ENCODE measurements around the gene PRR29.
A peak's percentile ranks its signal among the peaks of the same experiment; 100 is the strongest.

Gene PRR29

GRCh38 chr17:64024781-64025731 lies 26.9 kb downstream of the PRR29 start:
- Histone ChIP-seq H3K9ac (ENCODE audit: low read length) (peak overlapping the region; percentile 56), H3K9me3 (ENCODE audit: insufficient read depth, low read length) (no peaks in the 10 kb centered on the region), H2AFZ (ENCODE audit: low read depth, low read length) (peak overlapping the region; percentile 97), H4K20me1 (ENCODE audit: insufficient read depth, low read length) (no peaks in the 10 kb centered on the region), H3K36me3 (replicated peaks; ENCODE audit: low read depth, low read length) (no peaks in the 10 kb centered on the region), H3K4me2 (ENCODE audit: low read length) (peak overlapping the region; percentile 98), H3K27me3 (ENCODE audit: low read depth, low read length) (no peaks in the 10 kb centered on the region), H3K4me3 (ENCODE audit: low read length) (peak overlapping the region; percentile 78), H3K4me1 (ENCODE audit: low read length) (peaks cover 34% of the 10 kb centered on the region), H3K79me2 (ENCODE audit: low read length) (no peaks in the 10 kb centered on the region), H3K27ac (ENCODE audit: low read length) (peak overlapping the region; percentile 21; the same call in 1 of the 2 replicates)
- TF ChIP-seq EZH2phosphoT487 (IDR thresholded peaks at IDR 0.05; ENCODE audit: low read depth): no peak
- TF ChIP-seq CTCF (IDR thresholded peaks at IDR 0.05; ENCODE audit: low read depth, low read length): no peak

GRCh38 chr17:64025732-64026294 lies 27.7 kb downstream of the PRR29 start:
- Histone ChIP-seq H3K79me2 (ENCODE audit: low read length) (no peaks in the 10 kb centered on the region), H3K9me3 (ENCODE audit: insufficient read depth, low read length) (no peaks in the 10 kb centered on the region), H3K4me2 (ENCODE audit: low read length) (peak overlapping the region; percentile 98), H4K20me1 (ENCODE audit: insufficient read depth, low read length) (no peaks in the 10 kb centered on the region), H3K4me3 (ENCODE audit: low read length) (peak overlapping the region; percentile 78), H3K9ac (ENCODE audit: low read length) (peak overlapping the region; percentile 56), H3K36me3 (replicated peaks; ENCODE audit: low read depth, low read length) (no peaks in the 10 kb centered on the region), H3K4me1 (ENCODE audit: low read length) (peaks cover 33% of the 10 kb centered on the region), H3K27ac (ENCODE audit: low read length) (peak overlapping the region; percentile 21; the same call in 1 of the 2 replicates), H2AFZ (ENCODE audit: low read depth, low read length) (peak overlapping the region; percentile 98), H3K27me3 (ENCODE audit: low read depth, low read length) (no peaks in the 10 kb centered on the region)
- TF ChIP-seq EZH2phosphoT487 (IDR thresholded peaks at IDR 0.05; ENCODE audit: low read depth) (no peak), CTCF (IDR thresholded peaks at IDR 0.05; ENCODE audit: low read depth, low read length) (peak; percentile 96)

GRCh38 chr17:64028874-64029464 lies 30.8 kb downstream of the PRR29 start:
- no peak overlapping the region for H3K9ac ChIP-seq (ENCODE audit: low read length)
- H3K36me3 ChIP-seq (replicated peaks; ENCODE audit: low read depth, low read length): no peaks in the 10 kb centered on the region
- no peak overlapping the region for H3K4me3 ChIP-seq (ENCODE audit: low read length)
- TF ChIP-seq CTCF (IDR thresholded peaks at IDR 0.05; ENCODE audit: low read depth, low read length) (peak; percentile 63), EZH2phosphoT487 (IDR thresholded peaks at IDR 0.05; ENCODE audit: low read depth) (no peak)
- H3K9me3 ChIP-seq (ENCODE audit: insufficient read depth, low read length): no peaks in the 10 kb centered on the region
- H3K4me2 ChIP-seq (ENCODE audit: low read length): no peak overlapping the region
- no peaks in the 10 kb centered on the region for H3K79me2 ChIP-seq (ENCODE audit: low read length)
- no peak overlapping the region for H3K27ac ChIP-seq (ENCODE audit: low read length)
- H2AFZ ChIP-seq (ENCODE audit: low read depth, low read length): no peak overlapping the region
- no peaks in the 10 kb centered on the region for H3K27me3 ChIP-seq (ENCODE audit: low read depth, low read length)
- H3K4me1 ChIP-seq (ENCODE audit: low read length): peaks cover 18% of the 10 kb centered on the region
- H4K20me1 ChIP-seq (ENCODE audit: insufficient read depth, low read length): no peaks in the 10 kb centered on the region

DNA sequence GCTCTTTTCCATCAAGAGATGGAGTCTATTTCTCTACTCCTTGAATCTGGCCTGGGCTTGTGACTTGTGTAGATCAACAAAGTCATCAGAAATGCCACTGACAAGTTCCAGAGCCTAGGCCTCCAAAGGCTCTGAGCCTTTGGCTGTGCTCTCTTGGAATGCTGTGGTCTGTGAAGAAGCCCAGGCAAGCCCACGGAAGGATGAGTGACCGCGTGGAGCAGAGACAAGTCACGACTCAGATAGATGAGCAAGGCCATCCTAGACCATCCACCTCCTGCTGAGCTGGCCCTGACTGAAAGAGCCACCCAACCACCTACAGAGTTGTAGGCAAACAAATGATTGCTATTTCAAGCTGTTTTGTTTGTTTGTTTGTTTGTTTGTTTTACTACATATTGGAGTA lies 33.9 kb downstream of the PRR29 start:
- Histone ChIP-seq H3K27ac (ENCODE audit: low read length) (no peak overlapping the region), H3K36me3 (replicated peaks; ENCODE audit: low read depth, low read length) (peaks cover 2% of the 10 kb centered on the region), H3K4me2 (ENCODE audit: low read length) (no peak overlapping the region), H3K79me2 (ENCODE audit: low read length) (no peaks in the 10 kb centered on the region), H3K9me3 (ENCODE audit: insufficient read depth, low read length) (no peaks in the 10 kb centered on the region), H3K27me3 (ENCODE audit: low read depth, low read length) (no peaks in the 10 kb centered on the region), H3K9ac (ENCODE audit: low read length) (no peak overlapping the region), H3K4me3 (ENCODE audit: low read length) (no peak overlapping the region), H4K20me1 (ENCODE audit: insufficient read depth, low read length) (no peaks in the 10 kb centered on the region), H2AFZ (ENCODE audit: low read depth, low read length) (no peak overlapping the region), H3K4me1 (ENCODE audit: low read length) (peaks cover 4% of the 10 kb centered on the region; the same call in 1 of the 2 replicates)
- no peak for TF ChIP-seq EZH2phosphoT487 (IDR thresholded peaks at IDR 0.05; ENCODE audit: low read depth)
- no peak for TF ChIP-seq CTCF (IDR thresholded peaks at IDR 0.05; ENCODE audit: low read depth, low read length)
